Endometrial microvascular endothelial cells (primary cell): ENCODE results near the gene ZNF552. TPM values are rescaled to one million over a fixed set of nuclear protein-coding genes. Genes with fewer than 3 reads are reported as not detected.
"Not testable (repeated sequence)": the region's sequence is repeated elsewhere in the genome, so short reads cannot be mapped to it uniquely, and the experiment has no call there.

Experiments
- in situ Hi-C: cut with HindIII; loops from 2 replicates; pipeline ENCODE4 v1.10.0; 2017; ENCODE audit warnings: low sequenced_read_pairs, low pct_unique_long_range_greater_than_20kb; ENCODE audit errors: inconsistent ontology term
- total RNA-seq: library from RNA; depleted of rRNA; stranded (reverse); fragments of >200 nt; gene quantifications from one replicate; pipeline ENCODE4 v1.2.3, GENCODE V29; 2015; ENCODE audit errors: inconsistent ontology term

ZNF552 gene
- total RNA-seq, 1 donor from 2014 or later = 3.4 TPM

DNA sequence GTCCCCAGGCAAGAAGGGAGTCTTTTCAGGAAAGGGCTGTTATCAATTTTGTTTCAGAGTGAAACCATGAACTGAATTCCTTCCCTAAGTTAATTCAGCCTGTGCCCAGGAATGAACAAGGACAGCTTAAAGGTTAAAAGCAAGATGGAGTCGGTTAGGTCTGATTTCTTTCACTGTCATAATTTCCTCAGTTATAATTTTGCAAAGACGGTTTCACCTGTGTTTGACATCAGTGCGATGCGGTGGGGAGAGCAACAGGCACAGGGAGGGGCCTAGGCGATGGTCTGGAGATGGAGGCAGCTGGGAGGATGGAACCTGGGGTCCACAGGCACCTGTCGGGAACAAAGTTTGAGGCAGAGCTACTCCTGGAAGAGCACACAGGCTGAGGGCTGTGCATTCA is 5.9 kb upstream of the ZNF552 start:
- in situ Hi-C loops = no loop called here

DNA sequence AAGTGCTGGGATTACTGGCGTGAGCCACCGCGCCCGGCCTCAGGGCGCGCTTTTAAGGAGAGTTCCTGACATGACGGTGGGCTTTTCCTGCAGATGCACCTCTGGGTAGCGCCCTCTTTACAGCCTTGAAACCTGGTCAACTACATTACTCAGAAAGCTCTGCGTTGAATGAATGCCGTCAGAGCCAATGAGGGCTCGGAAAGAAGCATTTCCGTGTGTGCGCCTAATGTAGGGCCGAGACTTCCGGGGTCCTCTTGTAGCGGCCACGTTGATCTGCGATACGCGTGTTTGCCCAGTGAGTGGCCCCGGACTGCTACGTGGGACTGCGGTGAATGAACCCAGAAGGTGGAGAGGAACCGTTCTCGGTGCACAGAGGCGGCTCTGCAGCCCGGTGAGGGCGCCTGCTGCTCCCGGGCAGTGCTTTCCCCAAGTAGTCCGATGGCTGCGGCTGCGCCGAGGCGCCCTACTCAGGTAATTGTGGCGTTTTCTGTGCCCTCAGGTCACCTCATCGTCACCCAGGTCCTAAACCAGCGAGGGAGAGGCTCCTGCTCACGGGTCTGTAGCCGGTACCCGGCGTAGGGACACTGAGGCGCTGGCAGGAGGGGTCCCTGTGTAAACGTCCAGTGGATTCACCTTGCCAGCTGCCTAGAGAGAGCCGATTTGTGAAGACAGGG is 4.9 kb upstream of the ZNF552 start:
- in situ Hi-C loops = no loop called here

DNA sequence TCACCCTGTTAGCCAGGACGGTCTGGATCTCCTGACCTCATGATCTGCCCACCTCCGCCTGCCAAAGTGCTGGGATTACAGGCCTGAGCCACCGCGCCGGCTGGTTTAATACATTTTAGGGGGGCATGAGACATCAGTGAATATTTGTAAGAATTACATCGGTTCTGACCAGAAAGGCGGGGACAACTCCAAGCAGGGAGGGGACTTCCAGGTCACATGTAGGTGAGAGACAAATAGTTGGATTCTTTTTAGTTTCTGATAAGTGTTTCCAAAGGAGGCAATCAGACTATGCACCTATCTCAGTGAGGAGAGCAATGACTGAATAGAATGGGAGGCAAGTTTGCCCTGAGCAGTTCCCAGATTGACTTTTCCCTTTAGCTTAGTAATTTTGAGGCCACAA is 3.7 kb upstream of the ZNF552 start:
- in situ Hi-C loops = no loop called here

DNA sequence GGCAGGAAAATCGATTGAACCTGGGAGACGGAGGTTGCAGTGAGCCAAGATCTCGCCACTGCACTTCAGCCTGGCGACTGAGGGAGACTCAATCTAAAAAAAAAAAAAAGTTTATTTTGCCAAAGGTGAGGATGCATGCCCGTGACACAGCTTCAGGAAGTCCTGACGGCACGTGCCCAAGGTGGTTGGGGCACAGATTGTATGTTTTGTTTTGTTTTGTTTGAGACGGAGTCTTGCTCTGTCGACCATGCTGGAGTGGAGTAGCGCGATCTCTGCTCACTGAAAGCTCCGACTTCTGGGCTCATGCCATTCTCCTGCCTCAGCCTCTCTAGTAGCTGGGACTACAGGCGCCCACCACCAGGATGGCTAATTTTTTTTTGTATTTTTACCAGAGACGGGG is 3.3 kb upstream of the ZNF552 start:
- in situ Hi-C loops = no loop called here

DNA sequence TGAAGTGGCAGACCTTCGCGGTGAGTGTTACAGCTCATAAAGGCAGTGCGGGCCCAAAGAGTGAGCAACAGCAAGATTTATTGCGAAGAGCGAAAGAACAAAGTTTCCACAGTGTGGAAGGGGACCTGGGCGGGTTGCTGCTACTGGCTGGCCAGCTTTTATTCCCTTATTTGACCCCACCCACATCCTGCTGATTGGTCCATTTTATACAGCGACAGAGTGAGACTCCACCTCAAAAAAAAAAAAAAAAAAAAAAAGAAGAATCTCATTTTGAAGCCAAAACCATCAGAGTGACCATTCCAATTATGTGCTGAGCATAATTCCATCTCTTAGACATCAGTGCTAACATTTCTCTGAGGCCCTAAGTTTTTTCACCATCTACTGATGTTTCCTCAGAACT is 1.9 kb upstream of the ZNF552 start:
- in situ Hi-C loops = no loop called here

DNA sequence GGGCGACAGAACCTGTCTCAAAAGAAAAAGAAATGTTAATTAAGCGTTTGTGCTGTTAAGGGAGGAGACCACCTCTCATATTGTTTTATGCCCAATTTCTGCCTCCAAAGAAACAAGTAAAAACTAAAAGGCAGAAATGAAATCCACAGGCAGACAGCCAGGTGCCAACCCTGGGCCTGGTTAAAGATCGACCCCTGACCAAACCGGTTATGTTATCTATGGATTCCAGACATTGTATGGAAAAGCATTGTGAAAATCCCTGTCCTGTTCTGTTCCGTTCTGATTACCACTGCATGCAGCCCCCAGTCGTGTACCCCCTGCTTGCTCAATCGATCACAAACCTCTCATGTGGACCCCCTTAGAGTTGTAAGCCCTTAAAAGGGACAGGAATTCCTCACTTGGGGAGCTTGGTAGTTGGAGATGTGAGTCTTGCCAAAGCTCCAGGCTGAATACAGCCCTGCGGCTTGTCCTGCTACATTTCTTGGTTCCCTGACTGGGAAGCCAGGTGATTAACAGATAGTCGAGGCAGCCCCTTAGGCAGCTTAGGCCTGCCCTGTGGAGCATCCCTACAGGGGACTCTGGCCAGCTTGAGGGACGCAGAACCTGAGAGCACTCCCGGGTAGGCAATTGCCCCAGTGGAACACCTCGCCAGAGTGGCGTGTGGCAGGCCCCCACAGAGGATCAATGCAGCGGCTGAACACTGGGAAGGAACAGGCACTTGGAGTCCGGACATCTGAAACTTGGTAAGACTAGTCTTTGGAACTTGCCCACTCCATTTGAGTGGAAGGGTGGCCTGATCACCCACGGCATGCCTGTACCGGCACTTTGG is 748 bp upstream of the ZNF552 start:
- in situ Hi-C loops = no loop called here

DNA sequence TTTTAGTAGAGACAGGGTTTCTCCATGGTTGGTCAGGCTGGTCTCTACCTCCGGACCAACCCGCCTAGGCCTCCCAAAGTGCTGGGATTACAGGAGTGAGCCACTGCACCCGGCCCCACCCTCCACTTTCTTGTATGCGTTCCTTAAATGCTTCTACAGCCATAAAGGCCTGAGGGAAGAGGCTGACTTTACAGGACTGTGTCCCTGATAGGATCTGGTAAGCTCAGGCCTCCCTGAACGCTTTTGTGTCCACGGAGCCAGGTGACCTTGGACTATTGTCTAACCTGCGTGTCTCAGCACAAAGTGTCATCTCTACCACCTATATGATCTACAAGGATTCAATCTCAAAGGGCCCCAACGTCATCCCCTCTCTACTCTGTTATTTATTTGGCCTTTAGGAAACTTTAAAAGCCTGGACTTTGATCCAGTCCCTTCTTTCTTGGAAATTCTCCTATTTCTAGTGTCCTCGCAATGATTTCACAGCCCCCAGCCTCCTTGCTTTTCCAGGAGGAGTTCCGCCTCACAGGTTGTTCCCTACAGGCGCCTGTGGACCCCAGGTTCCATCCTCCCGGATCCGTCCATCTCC is 701 bp downstream of the ZNF552 start:
- in situ Hi-C loops = no loop called here

DNA sequence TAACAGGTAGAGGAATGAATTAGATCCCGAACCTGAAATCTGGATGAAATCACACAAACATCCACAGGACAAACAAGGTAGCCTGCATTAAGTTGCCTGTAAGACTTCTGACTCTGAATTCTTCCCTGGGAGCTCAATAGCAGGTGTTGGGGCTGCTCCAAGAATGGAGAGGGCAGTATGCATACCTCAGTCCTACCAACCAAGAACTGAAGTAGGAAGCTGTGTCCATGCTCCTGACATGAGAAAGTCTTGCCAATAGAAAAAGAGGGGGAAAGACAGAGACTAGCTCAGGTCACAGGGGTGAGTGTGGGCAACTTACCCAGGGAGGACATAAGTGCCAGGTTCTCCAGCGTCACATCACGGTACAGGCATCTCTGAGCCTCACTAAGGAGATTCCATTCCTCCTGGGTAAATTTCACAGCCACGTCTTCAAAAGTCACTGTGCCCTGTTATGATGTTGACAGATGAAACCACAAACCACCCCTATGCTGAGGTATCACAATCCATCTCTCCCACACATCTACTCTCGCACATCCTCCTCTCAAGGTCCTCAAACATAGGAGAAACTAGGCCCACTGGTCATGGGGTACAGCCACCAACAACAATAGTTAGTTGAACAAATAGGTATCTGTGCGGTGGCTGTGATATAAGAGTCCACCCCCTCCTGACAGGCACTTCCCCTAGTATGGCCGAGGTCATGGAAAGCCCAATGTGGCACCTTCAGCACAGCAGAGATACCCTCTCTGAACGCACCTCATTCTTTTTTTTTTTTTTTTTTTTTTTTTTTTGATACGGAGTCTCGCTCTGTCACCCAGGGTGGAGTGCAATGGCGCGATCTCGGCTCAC is 1.5 kb downstream of the ZNF552 start:
- in situ Hi-C loops = not testable (repeated sequence)

DNA sequence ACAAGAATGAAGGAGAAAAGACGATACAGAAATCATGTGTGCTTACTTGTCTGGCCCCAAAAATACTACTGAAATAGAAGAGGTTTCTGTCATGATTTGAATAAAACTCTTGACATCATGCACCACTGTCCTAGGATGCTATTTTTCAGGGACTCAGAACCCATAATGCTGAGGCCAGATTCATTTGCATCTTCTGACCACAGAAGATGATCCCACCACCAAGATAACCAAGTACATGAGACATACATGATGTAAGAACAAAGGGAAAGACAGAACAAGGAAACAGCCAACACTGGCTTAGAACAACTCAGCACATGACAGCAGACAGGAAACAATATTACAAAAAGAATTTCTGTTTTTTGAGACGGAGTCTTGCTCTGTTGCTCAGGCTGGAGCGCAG is 2.5 kb downstream of the ZNF552 start:
- in situ Hi-C loops = no loop called here

DNA sequence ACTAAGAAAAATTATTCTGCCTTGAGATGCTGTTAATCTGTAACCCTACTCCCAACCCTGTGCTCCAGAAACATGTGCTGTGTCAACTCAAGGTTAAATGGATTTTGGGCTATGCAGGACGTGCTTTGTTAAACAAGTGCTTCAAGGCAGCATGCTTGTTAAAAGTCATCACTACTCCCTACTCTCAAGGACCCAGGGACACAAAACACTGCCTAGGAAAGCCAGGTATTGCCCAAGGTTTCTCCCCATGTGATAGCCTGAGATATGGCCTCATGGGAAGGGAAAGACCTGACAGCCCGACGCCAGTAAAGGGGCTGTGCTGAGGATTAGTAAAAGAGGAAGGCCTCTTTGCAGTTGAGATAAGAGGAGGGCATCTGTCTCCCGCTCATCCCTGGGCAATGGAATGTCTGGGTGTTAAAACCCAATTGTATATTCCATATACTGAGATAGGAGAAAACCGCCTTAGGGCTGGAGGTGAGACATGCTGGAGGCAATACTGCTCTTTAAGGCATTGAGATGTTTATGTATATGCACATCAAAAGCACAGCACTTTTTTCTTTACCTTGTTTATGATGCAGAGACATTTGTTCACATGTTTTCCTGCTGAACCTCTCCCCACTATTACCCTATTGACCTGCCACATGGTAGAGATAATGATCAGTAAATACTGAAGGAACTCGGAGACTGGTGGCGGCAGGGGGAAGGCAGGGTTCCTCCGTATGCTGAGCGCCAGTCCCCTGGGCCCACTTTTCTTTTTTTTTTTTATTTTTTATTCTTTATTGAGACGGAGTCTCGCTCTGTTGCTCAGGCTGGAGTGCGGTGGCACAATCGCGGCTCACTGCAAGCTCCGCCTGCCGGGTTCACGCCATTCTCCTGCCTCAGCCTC is 4.1 kb downstream of the ZNF552 start:
- in situ Hi-C loops = not testable (repeated sequence)

DNA sequence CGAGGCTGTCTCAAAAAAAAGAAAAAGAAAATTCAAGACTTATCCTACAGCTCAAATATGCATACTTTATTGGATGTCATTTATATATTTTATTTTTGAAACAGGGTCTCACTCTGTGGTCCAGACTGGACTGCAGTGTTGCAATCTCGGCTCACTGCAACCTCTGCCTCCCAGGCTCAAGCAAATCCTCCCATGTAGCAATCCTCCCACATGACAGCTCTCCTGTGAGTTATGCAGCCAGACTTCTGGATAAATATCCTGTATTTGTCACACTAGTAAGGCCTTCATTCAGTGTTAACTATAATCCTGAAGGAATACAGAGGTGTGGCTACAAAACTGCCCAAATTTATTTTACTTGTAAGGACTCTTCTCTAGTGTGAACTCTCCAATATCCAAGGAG is 7.2 kb downstream of the ZNF552 start:
- in situ Hi-C loops = no loop called here

DNA sequence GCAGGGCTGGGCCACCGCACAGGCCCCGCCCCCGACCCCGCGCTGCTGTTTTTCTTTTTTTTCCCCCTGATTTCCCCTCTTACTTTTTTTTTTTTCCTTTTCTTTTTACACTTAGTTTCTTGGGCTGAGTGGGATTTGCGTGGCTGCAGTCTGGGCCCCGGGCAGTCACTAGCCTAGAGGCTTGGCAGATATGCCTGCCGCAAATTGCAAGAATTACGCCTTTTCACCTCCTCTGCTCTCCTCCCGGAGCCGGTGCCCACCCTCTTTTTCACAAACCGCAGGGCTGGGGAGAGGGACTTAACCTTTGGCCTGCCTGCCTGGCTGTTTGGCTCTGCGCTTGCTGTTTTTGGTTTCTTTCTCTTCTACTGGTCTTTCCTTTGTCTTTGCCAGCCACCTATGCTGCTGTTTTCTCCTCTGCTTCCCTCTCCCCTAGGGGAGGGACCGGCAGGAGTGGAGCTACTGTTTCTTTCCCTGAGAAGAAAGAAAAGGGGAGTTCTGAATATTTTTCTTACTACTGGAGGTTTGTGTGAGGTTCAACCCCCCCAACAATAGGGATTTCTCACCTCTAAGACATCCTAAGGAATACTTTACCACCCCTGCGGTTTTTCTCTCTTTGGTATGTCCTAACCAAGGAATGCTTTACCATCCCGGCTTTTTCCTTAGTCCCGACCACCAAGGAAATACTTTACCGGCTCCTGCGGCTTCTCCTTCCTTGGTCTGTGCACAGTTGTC is 11.0 kb downstream of the ZNF552 start:
- in situ Hi-C loops = no loop called here

DNA sequence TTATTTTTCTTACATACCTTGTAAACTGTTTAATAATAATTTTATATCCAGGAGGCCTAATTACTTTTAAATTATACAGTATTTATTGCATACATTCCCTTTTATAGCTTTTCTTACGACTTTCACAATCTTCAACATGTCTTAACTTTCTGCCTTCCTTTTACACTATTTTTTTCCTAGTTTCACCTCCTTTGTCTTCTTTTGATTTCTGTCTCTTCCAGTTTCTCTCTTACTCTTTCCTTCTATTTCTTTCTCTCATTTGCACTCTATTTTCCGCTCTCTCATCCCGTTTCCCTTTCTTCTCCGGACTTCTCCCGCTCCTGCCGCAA is 11.5 kb downstream of the ZNF552 start:
- in situ Hi-C loops = no loop called here

DNA sequence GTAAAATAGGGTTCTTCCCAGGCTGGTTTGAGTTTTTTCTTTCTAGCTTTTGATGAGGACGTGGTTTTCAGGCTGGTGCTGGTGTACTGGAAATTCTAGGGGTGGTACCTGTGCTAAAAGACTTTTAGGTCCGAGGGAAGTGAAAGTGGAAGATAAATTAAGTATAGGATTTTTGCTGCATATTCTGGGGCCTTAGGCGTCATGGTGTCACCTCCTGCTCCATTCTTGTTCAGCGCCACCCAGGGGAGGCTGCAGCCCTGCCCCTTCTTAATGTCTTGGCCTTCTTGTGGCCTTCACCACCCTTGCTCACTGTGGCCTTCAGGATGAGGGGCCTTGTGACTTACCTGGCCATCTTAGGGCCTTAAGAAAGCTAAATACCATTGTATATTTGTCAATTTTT is 12.4 kb downstream of the ZNF552 start:
- in situ Hi-C loops = no loop called here

DNA sequence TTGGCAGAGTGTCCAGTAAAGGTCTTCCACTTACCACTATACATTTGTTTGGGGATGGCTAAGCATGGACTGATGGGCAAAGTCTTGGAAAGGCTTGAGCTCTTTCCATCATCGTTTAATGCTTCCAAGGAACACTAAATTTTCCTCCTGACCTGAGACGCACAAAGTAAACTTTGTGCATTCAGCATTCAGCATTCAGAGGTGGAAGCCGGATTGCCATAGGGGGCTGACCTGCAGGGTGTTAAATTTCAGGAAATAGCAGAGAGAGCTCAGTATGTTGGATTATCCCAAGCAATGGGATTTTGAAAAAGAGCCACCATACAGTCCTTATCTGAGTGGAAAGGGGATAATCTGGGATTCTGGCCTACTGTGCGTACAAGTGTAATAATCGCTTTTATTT is 14.0 kb downstream of the ZNF552 start:
- in situ Hi-C loops = no loop called here

DNA sequence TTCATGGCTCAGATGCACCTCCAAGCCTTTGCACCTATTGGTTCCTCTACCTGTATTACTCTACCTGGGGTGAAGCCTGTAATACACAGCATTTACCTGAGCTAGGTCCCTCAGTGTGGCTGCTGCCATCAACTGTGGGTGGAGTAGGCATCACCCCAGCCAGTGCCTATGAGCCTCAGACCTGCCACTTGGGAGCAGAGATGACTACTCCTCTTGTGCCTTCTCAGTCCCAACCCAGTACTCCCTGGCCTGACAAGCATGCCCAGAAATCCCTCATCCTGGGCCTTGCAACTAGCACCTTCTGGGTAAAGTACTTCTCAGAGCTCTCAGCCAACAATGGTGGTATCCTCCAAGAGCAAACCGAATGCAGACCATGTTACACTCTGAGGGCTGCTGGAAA is 18.1 kb downstream of the ZNF552 start:
- in situ Hi-C loops = not testable (repeated sequence)

DNA sequence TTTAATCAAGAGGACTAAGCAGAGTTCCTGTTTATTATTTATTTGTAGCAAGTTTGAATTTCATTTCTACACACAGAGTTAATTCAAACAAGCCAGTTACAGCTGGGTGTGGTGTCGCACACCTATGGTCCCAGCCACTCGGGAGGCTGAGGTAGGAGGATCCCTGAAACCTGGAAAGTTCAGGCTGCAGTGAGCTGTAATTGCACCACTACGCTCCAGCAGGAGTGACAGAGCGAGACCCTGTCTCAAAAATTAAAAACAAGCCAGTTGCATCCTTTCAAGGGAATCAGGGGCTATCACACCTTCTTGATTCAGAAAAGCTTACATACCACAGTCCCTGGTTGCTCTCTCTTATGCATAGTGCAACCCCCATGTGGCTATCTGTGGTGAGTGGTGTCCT is 25.4 kb downstream of the ZNF552 start:
- in situ Hi-C loops = no loop called here

DNA sequence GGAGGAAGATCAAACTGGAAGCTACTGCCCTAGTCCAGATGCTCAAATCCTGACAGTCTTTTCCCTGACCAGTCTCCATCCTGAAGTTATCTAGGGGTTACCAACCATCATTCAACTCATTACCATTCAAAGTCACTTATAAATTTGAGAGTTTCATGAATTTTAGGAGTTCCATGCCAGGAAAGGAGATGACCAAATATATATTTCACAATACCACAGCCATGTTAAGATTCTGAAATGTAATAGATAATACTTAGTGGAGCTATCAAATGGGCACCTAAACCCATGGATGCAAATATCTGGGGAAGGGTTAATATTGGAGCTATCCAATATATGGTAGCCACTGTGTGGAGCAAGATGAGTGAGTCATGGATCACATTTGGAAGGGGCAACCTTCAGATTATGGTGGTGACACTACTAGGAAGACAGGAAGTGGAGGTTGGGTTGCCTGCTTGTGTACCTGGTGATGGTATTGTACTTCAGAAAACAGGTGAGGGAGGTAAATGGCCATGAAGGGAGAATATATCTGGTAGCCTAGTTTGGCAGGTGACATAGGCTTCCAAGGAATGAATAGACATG is 26.5 kb downstream of the ZNF552 start:
- in situ Hi-C loops = no loop called here
